H1 (cell line): ENCODE results near the gene MAGI2. TPM values are rescaled to one million over a fixed set of nuclear protein-coding genes. Genes with fewer than 3 reads are reported as not detected.

Experiments
- CTCF ChIA-PET: fragments of 300-600 bp; sonication (Branson Sonifier 250); formaldehyde crosslinking; loops from one replicate; lab custom pipeline; 2021; ENCODE audit not compliant: partially characterized antibody; lab: Charles Lee
- POLR2A ChIA-PET: fragments of 300-600 bp; sonication (Branson Sonifier 250); formaldehyde crosslinking; loops from one replicate; lab custom pipeline; 2021; ENCODE audit warnings: inconsistent platforms; ENCODE audit not compliant: partially characterized antibody; lab: Charles Lee
- DNase-seq, 2 experiments: peaks; one replicate each; pipeline versions ENCODE4 v3.0.0 to v3.0.0-alpha.2; 2010 to 2022; ENCODE audit warnings: low spot score in 2 of 2, low read depth in 1 of 2, mixed read lengths in 1 of 2
- FAIRE-seq: peaks from 2 replicates; lab custom pipeline; 2011; peaks lifted over from hg19 to GRCh38; lab: Jason Lieb, UNC
- H2AFZ ChIP-seq: 2 replicates; pipeline ENCODE4 v1.8.1; 2012; ENCODE audit warnings: low read length, inconsistent platforms
- H2AK5ac ChIP-seq: 2 replicates; pipeline ENCODE4 v1.6.1; 2013; ENCODE audit warnings: low read depth, low read length
- H2BK120ac ChIP-seq: replicated peaks from 2 replicates; pipeline ENCODE3; 2013; ENCODE audit warnings: low read depth, low read length, inconsistent platforms
- H2BK12ac ChIP-seq: 2 replicates; pipeline ENCODE4 v1.6.1; 2013; ENCODE audit warnings: low read depth, low read length
- H2BK15ac ChIP-seq: 2 replicates; pipeline ENCODE4 v1.6.1; 2013; ENCODE audit warnings: low read length
- H2BK20ac ChIP-seq: 2 replicates; pipeline ENCODE4 v1.6.1; 2013; ENCODE audit warnings: low read length
- H2BK5ac ChIP-seq: 2 replicates; pipeline ENCODE4 v1.6.1; 2013; ENCODE audit warnings: low read depth, low read length
- H3K14ac ChIP-seq: 2 replicates; pipeline ENCODE4 v1.6.1; 2013; ENCODE audit warnings: inconsistent platforms; ENCODE audit not compliant: insufficient read length
- H3K18ac ChIP-seq: 2 replicates; pipeline ENCODE4 v1.6.1; 2013; ENCODE audit warnings: low read length; ENCODE audit errors: extremely low read depth
- H3K23ac ChIP-seq: 2 replicates; pipeline ENCODE4 v1.6.1; 2013; ENCODE audit warnings: inconsistent platforms; ENCODE audit not compliant: insufficient read length
- H3K23me2 ChIP-seq: 2 replicates; pipeline ENCODE4 v1.6.1; 2013; ENCODE audit warnings: low read depth, low read length
- H3K27ac ChIP-seq: 2 replicates; pipeline ENCODE4 v1.6.1; 2011; ENCODE audit warnings: low read depth, low read length, inconsistent platforms
- H3K27me3 ChIP-seq, 4 experiments: replicated peaks in 1 of 4; 1 replicate in 1 of 4; 2 replicates in 3 of 4; pipeline versions ENCODE4 v1.6.1 to v1.8.1; 2011 to 2013; ENCODE audit warnings: low read length in 3 of 4, mild to moderate bottlenecking in 3 of 4, inconsistent platforms in 2 of 4, mixed read lengths in 2 of 4, moderate library complexity in 1 of 4; ENCODE audit not compliant: control insufficient read depth in 3 of 4, insufficient read depth in 3 of 4; ENCODE audit errors: extremely low read depth in 1 of 4
- H3K36me3 ChIP-seq, 4 experiments: 2 replicates each; pipeline versions ENCODE4 v1.6.1 to v1.8.1; 2011 to 2013; ENCODE audit warnings: mild to moderate bottlenecking in 4 of 4, low read length in 3 of 4, moderate library complexity in 2 of 4, control low read depth in 1 of 4, inconsistent platforms in 1 of 4; ENCODE audit not compliant: insufficient read depth in 4 of 4, control insufficient read depth in 2 of 4
- H3K4ac ChIP-seq: replicated peaks from 2 replicates; pipeline ENCODE3; 2013; ENCODE audit warnings: low read length, low read depth, mixed read lengths, inconsistent platforms; ENCODE audit not compliant: insufficient read length
- H3K4me1 ChIP-seq, 4 experiments: replicated peaks in 1 of 4; 1 replicate in 1 of 4; 2 replicates in 3 of 4; pipeline versions ENCODE4 v1.6.1 to v1.8.1; 2011 to 2013; ENCODE audit warnings: low read length in 3 of 4, inconsistent platforms in 2 of 4, mixed read lengths in 1 of 4; ENCODE audit not compliant: insufficient read depth in 4 of 4, control insufficient read depth in 3 of 4
- H3K4me2 ChIP-seq, 2 experiments: 2 replicates each; pipeline versions ENCODE4 v1.6.1 to v1.8.1; 2011 to 2013; ENCODE audit warnings: low read depth in 2 of 2, low read length in 2 of 2, control low read depth in 1 of 2, inconsistent platforms in 1 of 2, mild to moderate bottlenecking in 1 of 2; ENCODE audit not compliant: insufficient read depth in 1 of 2
- H3K4me3 ChIP-seq, 4 experiments: fragments of 200-600, 300-600 bp in 1 of 4; sonication (generic), shearing (Covaris generic), sonication (Bioruptor Twin) in 1 of 4; 2 replicates each; pipeline versions ENCODE4 v1.5.1 to v1.8.1; 2011 to 2016; ENCODE audit warnings: low read length in 4 of 4, low read depth in 3 of 4, control low read depth in 2 of 4, inconsistent platforms in 2 of 4, mild to moderate bottlenecking in 2 of 4, mixed read lengths in 1 of 4, moderate library complexity in 1 of 4; ENCODE audit not compliant: insufficient read depth in 2 of 4; ENCODE audit errors: extremely low read depth in 1 of 4
- H3K56ac ChIP-seq: replicated peaks from 2 replicates; pipeline ENCODE3; 2013; ENCODE audit warnings: low read depth, mild to moderate bottlenecking, mixed read lengths, low read length, inconsistent platforms; ENCODE audit not compliant: insufficient read length
- H3K79me1 ChIP-seq: 2 replicates; pipeline ENCODE4 v1.6.1; 2013; ENCODE audit warnings: low read depth, low read length, control low read depth
- H3K79me2 ChIP-seq, 2 experiments: 2 replicates each; pipeline versions ENCODE4 v1.6.1 to v1.8.1; 2012 to 2013; ENCODE audit warnings: low read length in 2 of 2, mild to moderate bottlenecking in 2 of 2, inconsistent platforms in 1 of 2; ENCODE audit not compliant: insufficient read depth in 2 of 2, control insufficient read depth in 1 of 2
- H3K9ac ChIP-seq, 4 experiments: replicated peaks in 1 of 4; 1 replicate in 1 of 4; 2 replicates in 3 of 4; pipeline versions ENCODE4 v1.6.1 to v1.8.1; 2011 to 2013; ENCODE audit warnings: low read depth in 3 of 4, low read length in 3 of 4, control low read depth in 2 of 4, mild to moderate bottlenecking in 2 of 4, moderate library complexity in 2 of 4, inconsistent platforms in 1 of 4; ENCODE audit errors: extremely low read depth in 1 of 4
- H3K9me3 ChIP-seq, 2 experiments: 2 replicates each; pipeline versions ENCODE4 v1.6.1 to v1.8.1; 2012 to 2013; ENCODE audit warnings: mild to moderate bottlenecking in 2 of 2, moderate library complexity in 2 of 2, control low read depth in 1 of 2, inconsistent platforms in 1 of 2, low read depth in 1 of 2, low read length in 1 of 2, mixed read lengths in 1 of 2; ENCODE audit not compliant: insufficient read depth in 2 of 2
- H4K20me1 ChIP-seq, 2 experiments: replicated peaks in 1 of 2; 2 replicates each; pipeline versions ENCODE3 to v1.8.1; 2011 to 2013; ENCODE audit warnings: inconsistent platforms in 2 of 2, low read length in 2 of 2, mild to moderate bottlenecking in 1 of 2; ENCODE audit not compliant: insufficient read depth in 2 of 2, control insufficient read depth in 1 of 2
- H4K5ac ChIP-seq: 2 replicates; pipeline ENCODE4 v1.6.1; 2013; ENCODE audit warnings: low read length, low read depth, mixed read lengths, inconsistent platforms; ENCODE audit not compliant: insufficient read length
- H4K8ac ChIP-seq: 2 replicates; pipeline ENCODE4 v1.8.0; 2013; ENCODE audit warnings: mild to moderate bottlenecking, moderate library complexity, low read length, inconsistent platforms; ENCODE audit not compliant: insufficient read depth; ENCODE audit errors: extremely low read depth
- H4K91ac ChIP-seq: replicated peaks from 2 replicates; pipeline ENCODE3; 2013; ENCODE audit warnings: low read length, mixed read lengths, inconsistent platforms; ENCODE audit not compliant: insufficient read length
- EP300 ChIP-seq, 2 experiments: IDR thresholded peaks; 1 replicate in 1 of 2; 2 replicates in 1 of 2; pipeline ENCODE4 v1.6.1; 2011 to 2012; ENCODE audit warnings: low read depth in 2 of 2, low read length in 2 of 2, mild to moderate bottlenecking in 2 of 2, borderline replicate concordance in 1 of 2, inconsistent platforms in 1 of 2, moderate library complexity in 1 of 2
- RXRA ChIP-seq: IDR thresholded peaks from 2 replicates; pipeline ENCODE4 v1.6.1; 2011; ENCODE audit warnings: low read depth, mild to moderate bottlenecking, low read length, moderate library complexity; ENCODE audit not compliant: insufficient read depth
- SRF ChIP-seq: IDR thresholded peaks from 2 replicates; pipeline ENCODE4 v1.6.1; 2011; ENCODE audit warnings: mild to moderate bottlenecking, low read depth, low read length, moderate library complexity
- WGBS, 2 experiments: shearing (Covaris generic) in 1 of 2; methylation state at CpG; one replicate each; pipeline versions ENCODE4 v1.1.6 to v1.1.7; 2013 to 2015; ENCODE audit warnings: low lambda C conversion rate in 2 of 2, mixed read lengths in 2 of 2, inconsistent platforms in 1 of 2, low coverage in 1 of 2, missing lambda C conversion rate in 1 of 2; ENCODE audit not compliant: insufficient replicate concordance in 2 of 2, insufficient coverage in 1 of 2, insufficient read length in 1 of 2; ENCODE audit errors: extremely low coverage in 1 of 2, missing lambda C conversion rate in 1 of 2; 5-methylcytosine and 5-hydroxymethylcytosine counted together
- polyA plus RNA-seq, 7 experiments: library from polyadenylated mRNA; depleted of rRNA in 3 of 7; stranded (reverse) in 5 of 7; unstranded in 2 of 7; fragments of >200 nt in 5 of 7; fragments of 200-250 nt in 2 of 7; gene quantifications; 1 replicate in 5 of 7; 2 replicates in 1 of 7; 4 replicates in 1 of 7; pipeline versions ENCODE4 v1.2.1 to v1.2.3, GENCODE V29; 2011 to 2013; ENCODE audit warnings: missing spikeins in 2 of 7, mixed read lengths in 2 of 7
- total RNA-seq: library from RNA; stranded (reverse); fragmentation: NEBNext Ultra II Directional; extraction: Animal tissue kit (Norgen Biotek cat#: 25700); gene quantifications from 2 replicates; pipeline ENCODE4 v1.2.1, GENCODE V29; 2021

Gene MAGI2
- total and polyA plus RNA-seq, 2 of the 8 experiments (the other 6 are each of a cell fraction or from before 2014, with no cell fraction given), result 6.0 to 27.3 TPM

DNA sequence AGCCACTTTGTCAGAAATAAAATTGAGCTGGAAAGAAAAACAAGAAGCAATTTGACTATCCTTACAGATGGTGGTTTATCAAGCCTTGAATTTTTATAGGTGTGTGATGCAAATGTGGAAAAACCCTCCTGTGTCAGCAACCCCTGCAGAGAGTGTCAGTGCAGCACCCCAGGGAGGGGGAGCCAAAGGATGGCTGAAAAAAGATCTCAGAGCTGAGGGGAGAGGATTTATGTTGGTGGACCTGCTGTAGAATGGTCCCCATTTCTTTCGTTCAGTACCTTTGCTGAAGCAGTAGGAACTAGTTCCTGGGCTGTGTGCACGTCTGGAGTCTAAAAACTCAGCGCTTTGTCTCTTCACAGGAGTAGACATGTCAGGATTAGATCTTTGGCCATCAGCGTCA is 1415.9 kb downstream of the MAGI2 start:
- 0 out of 2 replicates have a peak overlapping the region, but pooled peaks have one; percentile 40 for H2BK15ac ChIP-seq
- no peak for FAIRE-seq
- H3K79me2 ChIP-seq, result no peaks in the 10 kb centered on the region
- TF ChIP-seq RXRA (no peak), EP300 (IDR thresholded peaks at IDR 0.05; ENCODE audit: borderline replicate concordance in 1 of 2, low read depth in 2 of 2, low read length in 2 of 2) (no peak), SRF (no peak)

More for the DNA sequence above, 1415.9 kb downstream of the MAGI2 start:
- H2AFZ ChIP-seq, result no peak overlapping the region
- H4K91ac ChIP-seq, result no peak overlapping the region
- no peak for DNase-seq
- H3K14ac ChIP-seq, result no peak overlapping the region
- H2BK12ac ChIP-seq, result peak overlapping the region; percentile 55; the same call in 1 of the 2 replicates
- H3K79me1 ChIP-seq, result no peaks in the 10 kb centered on the region
- no peak overlapping the region for H2BK5ac ChIP-seq
- no peak overlapping the region for H3K27ac ChIP-seq
- no peak overlapping the region for H3K4me3 ChIP-seq
- 74% methylated on average over 4 of the region's 4 CpGs; no CpG with 5 or more reads in 1 of the 2 experiments for WGBS, 2 experiments
- no peak overlapping the region for H3K56ac ChIP-seq
- no peaks in the 10 kb centered on the region for H4K20me1 ChIP-seq
- no peak overlapping the region for H4K5ac ChIP-seq
- peak overlapping the region; percentile 43; the same call in 1 of the 2 replicates for H3K18ac ChIP-seq
- ChIA-PET CTCF (interaction anchor here (0.6 to 2.2 kb wide), 5 partner anchors 9 to 49 kb away, joined by 3 to 18 read pairs (median 4); no protein-coding TSS in a partner anchor), POLR2A (interaction anchor here (2.4 kb wide), 1 partner anchor 19 kb away, joined by 8 read pairs; no protein-coding TSS in a partner anchor)
- H3K4ac ChIP-seq, result peak overlapping the region; percentile 6
- no peak overlapping the region for H3K23ac ChIP-seq
- no peaks in the 10 kb centered on the region for H3K27me3 ChIP-seq
- no peaks in the 10 kb centered on the region for H3K9me3 ChIP-seq
- no peak overlapping the region for H4K8ac ChIP-seq
- H2AK5ac ChIP-seq, result no peak overlapping the region; the same call in 1 of the 2 replicates
- no peak overlapping the region for H2BK20ac ChIP-seq
- peaks cover 3 to 20% (median 13%) of the 10 kb centered on the region in 4 experiments; a peak in 5 of 7 replicates for H3K4me1 ChIP-seq
- H2BK120ac ChIP-seq, result no peak overlapping the region
- no peaks in the 10 kb centered on the region for H3K36me3 ChIP-seq
- H3K4me2 ChIP-seq, result peak overlapping the region; percentile 16 to 20; a peak in 2 of 4 replicates
- H3K9ac ChIP-seq, result no peak overlapping the region; a peak in 1 of 7 replicates
- H3K23me2 ChIP-seq, result peaks cover 2% of the 10 kb centered on the region; the same call in 1 of the 2 replicates
